ENCODE measurements around the gene VWA8. TPM values are rescaled to one million over a fixed set of nuclear protein-coding genes. Genes with fewer than 3 reads are reported as not detected.
"Not testable (repeated sequence)": the region's sequence is repeated elsewhere in the genome, so short reads cannot be mapped to it uniquely, and the experiment has no call there.

The VWA8 gene
- total and polyA plus RNA-seq, 2 experiments from 2014 or later = 6.3 to 24.6 TPM

GRCh38 chr13:41751277-41751676 lies 209.6 kb downstream of the VWA8 start:
- no peak overlapping the region for H2AFZ ChIP-seq
- no peaks in the 10 kb centered on the region for H3K27me3 ChIP-seq (ENCODE audit: insufficient read depth)
- DNase-seq (ENCODE audit: low spot score) (no peak), ATAC-seq (no peak)
- H3K36me3 ChIP-seq (ENCODE audit: insufficient read depth) = no peaks in the 10 kb centered on the region
- no peaks in the 10 kb centered on the region for H3K4me1 ChIP-seq (ENCODE audit: insufficient read depth)
- H3K27ac ChIP-seq (ENCODE audit: low read depth) = no peak overlapping the region
- Mint-ChIP-seq H3K9me3 (peaks cover 12% of the 10 kb centered on the region; the same call in 1 of the 3 replicates), H3K4me1 (no peaks in the 10 kb centered on the region), H3K27me3 (ENCODE audit: insufficient read depth, low read depth, poor library complexity) (no peaks in the 10 kb centered on the region), H3K36me3 (ENCODE audit: low read depth) (peaks cover 46% of the 10 kb centered on the region), H3K4me3 (no peak overlapping the region), H3K27ac (no peak overlapping the region)
- H3F3A ChIP-seq (replicated peaks; ENCODE audit: low read depth) = no peaks in the 10 kb centered on the region
- H3K9me2 ChIP-seq (ENCODE audit: insufficient read depth) = no peaks in the 10 kb centered on the region
- TF ChIP-seq POLR2AphosphoS5 (IDR thresholded peaks at IDR 0.05; ENCODE audit: low read depth) (no peak), ZNF331 (CRISPR knock-in tag; IDR thresholded peaks at IDR 0.05; ENCODE audit: low read depth) (no peak), EZH2phosphoT487 (IDR thresholded peaks at IDR 0.05; ENCODE audit: unreplicated experiment) (no peak), JUNB (IDR thresholded peaks at IDR 0.05; ENCODE audit: unreplicated experiment) (no peak), ETS1 (IDR thresholded peaks at IDR 0.05) (no peak), CREB1 (CRISPR knock-in tag; IDR thresholded peaks at IDR 0.05; ENCODE audit: low read depth) (no peak), NANOG (IDR thresholded peaks at IDR 0.05; ENCODE audit: borderline replicate concordance) (no peak), CTCF (conservative IDR thresholded peaks at IDR 0.05; ENCODE audit: low read depth in 2 of 2) (no peak), EZH2 (IDR thresholded peaks at IDR 0.05; ENCODE audit: low read depth, unreplicated experiment) (no peak), ZNF114 (CRISPR knock-in tag; IDR thresholded peaks at IDR 0.05) (no peak)
- H3K79me2 ChIP-seq (replicated peaks; ENCODE audit: insufficient read depth) = no peaks in the 10 kb centered on the region
- no peak overlapping the region for H3K4me3 ChIP-seq
- H3K4me2 ChIP-seq = no peak overlapping the region
- H4K20me1 ChIP-seq (replicated peaks; ENCODE audit: insufficient read depth) = no peaks in the 10 kb centered on the region

GRCh38 chr13:41746259-41746658 lies 214.7 kb downstream of the VWA8 start:
- TF ChIP-seq EZH2phosphoT487 (IDR thresholded peaks at IDR 0.05; ENCODE audit: unreplicated experiment) (no peak), ETS1 (IDR thresholded peaks at IDR 0.05) (no peak), EZH2 (IDR thresholded peaks at IDR 0.05; ENCODE audit: low read depth, unreplicated experiment) (no peak), CTCF (conservative IDR thresholded peaks at IDR 0.05; ENCODE audit: low read depth in 2 of 2) (no peak), NANOG (IDR thresholded peaks at IDR 0.05; ENCODE audit: borderline replicate concordance) (no peak), ZNF331 (CRISPR knock-in tag; IDR thresholded peaks at IDR 0.05; ENCODE audit: low read depth) (no peak), POLR2AphosphoS5 (IDR thresholded peaks at IDR 0.05; ENCODE audit: low read depth) (no peak), ZNF114 (CRISPR knock-in tag; IDR thresholded peaks at IDR 0.05) (no peak)
- Histone ChIP-seq H2AFZ (no peak overlapping the region), H3K79me2 (replicated peaks; ENCODE audit: insufficient read depth) (no peaks in the 10 kb centered on the region), H3K27ac (ENCODE audit: low read depth) (no peak overlapping the region), H4K20me1 (replicated peaks; ENCODE audit: insufficient read depth) (no peaks in the 10 kb centered on the region), H3K4me2 (no peak overlapping the region), H3F3A (replicated peaks; ENCODE audit: low read depth) (no peaks in the 10 kb centered on the region), H3K36me3 (ENCODE audit: insufficient read depth) (no peaks in the 10 kb centered on the region), H3K4me3 (no peak overlapping the region), H3K9me2 (ENCODE audit: insufficient read depth) (no peaks in the 10 kb centered on the region), H3K4me1 (ENCODE audit: insufficient read depth) (no peaks in the 10 kb centered on the region), H3K27me3 (ENCODE audit: insufficient read depth) (no peaks in the 10 kb centered on the region)
- Mint-ChIP-seq H3K9me3 (peaks cover 12% of the 10 kb centered on the region; the same call in 1 of the 3 replicates), H3K27ac (no peak overlapping the region), H3K27me3 (ENCODE audit: insufficient read depth, low read depth, poor library complexity) (no peaks in the 10 kb centered on the region), H3K4me1 (no peaks in the 10 kb centered on the region), H3K4me3 (no peak overlapping the region), H3K36me3 (ENCODE audit: low read depth) (peaks cover 37% of the 10 kb centered on the region)
- no peak for DNase-seq (ENCODE audit: low spot score)
- no peak for ATAC-seq

- not testable (repeated sequence) for H3K27ac Mint-ChIP-seq; H3K27me3 Mint-ChIP-seq (ENCODE audit: insufficient read depth, low read depth, poor library complexity); H3K27me3 ChIP-seq (ENCODE audit: insufficient read depth); H4K20me1 ChIP-seq (replicated peaks; ENCODE audit: insufficient read depth); H3K9me2 ChIP-seq (ENCODE audit: insufficient read depth); H3K79me2 ChIP-seq (replicated peaks; ENCODE audit: insufficient read depth); H3K36me3 ChIP-seq (ENCODE audit: insufficient read depth); H3F3A ChIP-seq (replicated peaks; ENCODE audit: low read depth); H3K4me1 ChIP-seq (ENCODE audit: insufficient read depth); H3K4me3 Mint-ChIP-seq; ATAC-seq; H3K4me2 ChIP-seq; DNase-seq (ENCODE audit: low spot score); H2AFZ ChIP-seq; H3K27ac ChIP-seq (ENCODE audit: low read depth); H3K4me3 ChIP-seq; H3K4me1 Mint-ChIP-seq
- H3K36me3 Mint-ChIP-seq (ENCODE audit: low read depth) = peaks cover 36% of the 10 kb centered on the region
- peaks cover 12% of the 10 kb centered on the region; the same call in 1 of the 3 replicates for H3K9me3 Mint-ChIP-seq
Observed at GRCh38 chr13:41745496-41745895, 215.4 kb downstream of the VWA8 start.

All from GM23338 (cell line).